Astrocyte (in vitro differentiated cells and primary cell): ENCODE measurements around the gene UNC5A. TPM values are rescaled to one million over a fixed set of nuclear protein-coding genes. Genes with fewer than 3 reads are reported as not detected.

Experiments used
- DNase-seq: peaks from one replicate; pipeline ENCODE4 v3.0.0-alpha.2; 2010; ENCODE audit warnings: low read depth
- FAIRE-seq: peaks from 2 replicates; lab custom pipeline; 2011; peaks lifted over from hg19 to GRCh38; lab: Jason Lieb, UNC
- H2AFZ ChIP-seq: 2 replicates; pipeline ENCODE4 v1.6.0; 2012; ENCODE audit warnings: low read depth, low read length, inconsistent platforms
- H3K27ac ChIP-seq: 2 replicates; pipeline ENCODE4 v1.5.1; 2011; ENCODE audit warnings: low read depth, low read length, inconsistent platforms
- H3K27me3 ChIP-seq: 2 replicates; pipeline ENCODE4 v1.6.0; 2011; ENCODE audit warnings: low read length, inconsistent platforms; ENCODE audit not compliant: insufficient read depth
- H3K36me3 ChIP-seq: 2 replicates; pipeline ENCODE4 v1.5.1; 2011; ENCODE audit warnings: low read length, inconsistent platforms; ENCODE audit not compliant: insufficient read depth
- H3K4me1 ChIP-seq: 2 replicates; pipeline ENCODE4 v1.5.1; 2011; ENCODE audit warnings: low read length, inconsistent platforms; ENCODE audit not compliant: insufficient read depth
- H3K4me2 ChIP-seq: 2 replicates; pipeline ENCODE4 v1.6.0; 2012; ENCODE audit warnings: low read length, inconsistent platforms
- H3K4me3 ChIP-seq: 2 replicates; pipeline ENCODE4 v1.5.1; 2011; ENCODE audit warnings: low read depth, mild to moderate bottlenecking, low read length, inconsistent platforms; ENCODE audit not compliant: insufficient read depth
- H3K79me2 ChIP-seq: 2 replicates; pipeline ENCODE4 v1.6.0; 2012; ENCODE audit warnings: mild to moderate bottlenecking, low read length, inconsistent platforms; ENCODE audit not compliant: insufficient read depth
- H3K9ac ChIP-seq: 2 replicates; pipeline ENCODE4 v1.6.0; 2012; ENCODE audit warnings: mild to moderate bottlenecking, low read length, inconsistent platforms
- H3K9me3 ChIP-seq: 2 replicates; pipeline ENCODE4 v1.5.1; 2012; ENCODE audit warnings: low read depth, mild to moderate bottlenecking, low read length, inconsistent platforms; ENCODE audit not compliant: insufficient read depth
- H4K20me1 ChIP-seq: 2 replicates; pipeline ENCODE4 v1.6.0; 2012; ENCODE audit warnings: low read length, inconsistent platforms; ENCODE audit not compliant: insufficient read depth
- H3K27ac Mint-ChIP-seq: one replicate; pipeline ENCODE4 v1.8.0; 2021; ENCODE audit warnings: mild to moderate bottlenecking, mixed read lengths; ENCODE audit not compliant: unreplicated experiment
- H3K27me3 Mint-ChIP-seq: one replicate; pipeline ENCODE4 v1.8.0; 2021; ENCODE audit warnings: low read depth, mixed read lengths; ENCODE audit not compliant: unreplicated experiment
- H3K36me3 Mint-ChIP-seq: one replicate; pipeline ENCODE4 v1.8.0; 2021; ENCODE audit warnings: low read depth, mixed read lengths; ENCODE audit not compliant: unreplicated experiment
- H3K4me1 Mint-ChIP-seq: one replicate; pipeline ENCODE4 v1.8.0; 2021; ENCODE audit warnings: low read depth, mixed read lengths; ENCODE audit not compliant: unreplicated experiment
- H3K4me3 Mint-ChIP-seq: one replicate; pipeline ENCODE4 v1.8.0; 2021; ENCODE audit warnings: mild to moderate bottlenecking, moderate library complexity, mixed read lengths; ENCODE audit not compliant: unreplicated experiment
- H3K9me3 Mint-ChIP-seq: one replicate; pipeline ENCODE4 v1.8.0; 2021; ENCODE audit warnings: mild to moderate bottlenecking, mixed read lengths; ENCODE audit not compliant: unreplicated experiment
- CTCF ChIP-seq: IDR thresholded peaks from 2 replicates; pipeline ENCODE4 v1.5.1; 2011; ENCODE audit warnings: low read depth, mild to moderate bottlenecking, inconsistent platforms, low read length, moderate library complexity; ENCODE audit not compliant: insufficient read depth
- EZH2 ChIP-seq: IDR thresholded peaks from 2 replicates; pipeline ENCODE4 v1.6.1; 2012; ENCODE audit warnings: mild to moderate bottlenecking, low read length, inconsistent platforms; ENCODE audit not compliant: insufficient read depth
- total RNA-seq: library from RNA; stranded (reverse); gene quantifications from 2 replicates; pipeline ENCODE4 v1.2.1, GENCODE V29; 2021

Gene UNC5A
- total RNA-seq, 1 donor from 2014 or later, result 0.70 TPM

GRCh38 chr5:176921714-176922113 is 111.4 kb downstream of the UNC5A start:
- peaks cover 8% of the 10 kb centered on the region for H3K36me3 Mint-ChIP-seq
- no peak for TF ChIP-seq CTCF
- no peak for TF ChIP-seq EZH2
- H3K4me1 ChIP-seq, result no peaks in the 10 kb centered on the region
- H3K79me2 ChIP-seq, result no peaks in the 10 kb centered on the region
- no peak overlapping the region for H2AFZ ChIP-seq
- H3K4me3 Mint-ChIP-seq, result no peak overlapping the region
- peaks cover 7% of the 10 kb centered on the region for H3K4me1 Mint-ChIP-seq
- FAIRE-seq, result no peak
- no peak overlapping the region for H3K4me3 ChIP-seq
- no peaks in the 10 kb centered on the region for H3K27me3 Mint-ChIP-seq
- H3K27ac ChIP-seq, result no peak overlapping the region
- no peaks in the 10 kb centered on the region for H3K9me3 Mint-ChIP-seq
- H3K9me3 ChIP-seq, result no peaks in the 10 kb centered on the region
- no peak overlapping the region for H3K27ac Mint-ChIP-seq
- H4K20me1 ChIP-seq, result peaks cover 36% of the 10 kb centered on the region
- H3K9ac ChIP-seq, result no peak overlapping the region
- no peak for DNase-seq
- no peaks in the 10 kb centered on the region for H3K27me3 ChIP-seq
- H3K36me3 ChIP-seq, result no peaks in the 10 kb centered on the region
- no peak overlapping the region for H3K4me2 ChIP-seq

- H3K4me1 ChIP-seq, result no peaks in the 10 kb centered on the region
- no peak for FAIRE-seq
- no peak overlapping the region for H3K27ac Mint-ChIP-seq
Measured at GRCh38 chr5:176922817-176923216, 112.5 kb downstream of the UNC5A start.

More at GRCh38 chr5:176922817-176923216, 112.5 kb downstream of the UNC5A start:
- TF ChIP-seq EZH2 (no peak), CTCF (no peak)
- Mint-ChIP-seq H3K36me3 (peaks cover 7% of the 10 kb centered on the region), H3K9me3 (no peaks in the 10 kb centered on the region), H3K4me3 (no peak overlapping the region), H3K4me1 (peaks cover 7% of the 10 kb centered on the region), H3K27me3 (no peaks in the 10 kb centered on the region)
- Histone ChIP-seq H3K27me3 (no peaks in the 10 kb centered on the region), H3K9ac (no peak overlapping the region), H3K9me3 (no peaks in the 10 kb centered on the region), H3K4me2 (no peak overlapping the region), H3K27ac (no peak overlapping the region), H3K4me3 (no peak overlapping the region), H3K79me2 (no peaks in the 10 kb centered on the region), H3K36me3 (no peaks in the 10 kb centered on the region), H2AFZ (no peak overlapping the region), H4K20me1 (peaks cover 31% of the 10 kb centered on the region)
- no peak for DNase-seq
